Measurements from ENCODE around the gene TOMM40L. TPM values are rescaled to one million over a fixed set of nuclear protein-coding genes. Genes with fewer than 3 reads are reported as not detected.
A peak's percentile ranks its signal among the peaks of the same experiment; 100 is the strongest.

TOMM40L gene
- total RNA-seq, 4 donors from 2014 or later = 9.1 to 24.1 (median 16.3) TPM

- no peak overlapping the region for H3K27ac ChIP-seq (replicated peaks in 1 of 4)
- H3K27me3 ChIP-seq = no peaks in the 10 kb centered on the region
- WGBS = 96% methylated on average over 3 of the region's 3 CpGs
- H3K4me3 ChIP-seq = no peak overlapping the region
- H3K9me3 ChIP-seq = no peaks in the 10 kb centered on the region
- peaks cover 6 to 16% (median 14%) of the 10 kb centered on the region in 4 donors for H3K36me3 ChIP-seq
- no peak for DNase-seq (ENCODE audit: extremely low spot score)
- TF ChIP-seq CTCF (IDR thresholded peaks at IDR 0.05) (no peak), POLR2A (IDR thresholded peaks at IDR 0.05; ENCODE audit: low read depth) (no peak), EP300 (IDR thresholded peaks at IDR 0.05) (no peak), POLR2AphosphoS5 (IDR thresholded peaks at IDR 0.05) (no peak)
- intact Hi-C loops (cut with DNase I) = no loop called here
- H3K4me1 ChIP-seq = peaks cover 23 to 37% (median 30%) of the 10 kb centered on the region in 4 donors
Observed at GRCh38 chr1:161179698-161180097, 46.2 kb upstream of the TOMM40L start.

DNA sequence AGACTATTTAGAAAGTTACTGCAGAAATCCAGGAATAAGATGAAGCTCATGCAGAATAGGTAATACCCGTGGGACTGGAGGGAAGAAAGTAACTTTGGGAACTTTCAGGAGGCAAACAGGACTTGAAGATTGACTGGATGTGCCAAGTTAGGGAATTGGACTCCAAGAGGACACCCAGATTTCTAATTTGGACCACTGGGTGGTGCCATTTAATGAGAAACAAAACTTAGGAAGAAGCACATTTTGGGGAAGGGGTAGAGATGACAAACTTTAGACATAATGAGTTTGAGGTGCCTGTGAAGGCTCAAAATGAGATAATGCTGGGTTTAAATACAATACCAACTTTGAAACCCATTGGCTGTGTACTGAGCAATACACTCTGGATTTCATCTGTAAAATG is 45.2 kb upstream of the TOMM40L start:
- Histone ChIP-seq H3K4me1 (peaks cover 28 to 42% (median 30%) of the 10 kb centered on the region in 4 donors), H3K27me3 (no peaks in the 10 kb centered on the region), H3K9me3 (no peaks in the 10 kb centered on the region), H3K36me3 (peaks cover 4 to 7% (median 4%) of the 10 kb centered on the region in 4 donors), H3K27ac (replicated peaks in 1 of 4) (no peak overlapping the region), H3K4me3 (no peak overlapping the region)
- intact Hi-C loops (cut with DNase I) = no loop called here
- peak in 1 of 3 experiments; percentile 19 for TF ChIP-seq CTCF (IDR thresholded peaks at IDR 0.05)
- TF ChIP-seq POLR2AphosphoS5 (IDR thresholded peaks at IDR 0.05) = no peak
- no peak for TF ChIP-seq POLR2A (IDR thresholded peaks at IDR 0.05; ENCODE audit: low read depth)
- TF ChIP-seq EP300 (IDR thresholded peaks at IDR 0.05) = no peak
- DNase-seq (ENCODE audit: extremely low spot score) = no peak
- WGBS = 73% methylated on average over 1 of the region's 1 CpG

GRCh38 chr1:161182214-161182613 is 43.6 kb upstream of the TOMM40L start:
- no peak for DNase-seq (ENCODE audit: extremely low spot score)
- 79% methylated on average over 1 of the region's 1 CpG for WGBS
- TF ChIP-seq EP300 (IDR thresholded peaks at IDR 0.05) (no peak), POLR2AphosphoS5 (IDR thresholded peaks at IDR 0.05) (no peak), CTCF (IDR thresholded peaks at IDR 0.05) (no peak), POLR2A (IDR thresholded peaks at IDR 0.05; ENCODE audit: low read depth) (no peak)
- Histone ChIP-seq H3K4me1 (peaks cover 15 to 31% (median 29%) of the 10 kb centered on the region in 4 donors), H3K9me3 (no peaks in the 10 kb centered on the region), H3K27me3 (no peaks in the 10 kb centered on the region), H3K4me3 (no peak overlapping the region), H3K27ac (replicated peaks in 1 of 4) (no peak overlapping the region), H3K36me3 (no peaks in the 10 kb centered on the region)
- intact Hi-C loops (cut with DNase I) = no loop called here

- Histone ChIP-seq H3K27me3 (no peaks in the 10 kb centered on the region), H3K27ac (replicated peaks in 1 of 4) (peak overlapping the region; percentile 47 to 69 (median 59)), H3K4me3 (no peak overlapping the region), H3K36me3 (peaks cover 0 to 1% (median 0%) of the 10 kb centered on the region in 4 donors), H3K4me1 (peaks cover 6 to 22% (median 20%) of the 10 kb centered on the region in 4 donors), H3K9me3 (no peaks in the 10 kb centered on the region)
- TF ChIP-seq POLR2AphosphoS5 (IDR thresholded peaks at IDR 0.05) (peak; percentile 30 to 42), EP300 (IDR thresholded peaks at IDR 0.05) (no peak)
- intact Hi-C loops (cut with DNase I) = no loop called here
- WGBS = 18% methylated on average over 3 of the region's 3 CpGs
- no peak for DNase-seq (ENCODE audit: extremely low spot score)
Observed at GRCh38 chr1:161185282-161185682, 40.6 kb upstream of the TOMM40L start.

DNA sequence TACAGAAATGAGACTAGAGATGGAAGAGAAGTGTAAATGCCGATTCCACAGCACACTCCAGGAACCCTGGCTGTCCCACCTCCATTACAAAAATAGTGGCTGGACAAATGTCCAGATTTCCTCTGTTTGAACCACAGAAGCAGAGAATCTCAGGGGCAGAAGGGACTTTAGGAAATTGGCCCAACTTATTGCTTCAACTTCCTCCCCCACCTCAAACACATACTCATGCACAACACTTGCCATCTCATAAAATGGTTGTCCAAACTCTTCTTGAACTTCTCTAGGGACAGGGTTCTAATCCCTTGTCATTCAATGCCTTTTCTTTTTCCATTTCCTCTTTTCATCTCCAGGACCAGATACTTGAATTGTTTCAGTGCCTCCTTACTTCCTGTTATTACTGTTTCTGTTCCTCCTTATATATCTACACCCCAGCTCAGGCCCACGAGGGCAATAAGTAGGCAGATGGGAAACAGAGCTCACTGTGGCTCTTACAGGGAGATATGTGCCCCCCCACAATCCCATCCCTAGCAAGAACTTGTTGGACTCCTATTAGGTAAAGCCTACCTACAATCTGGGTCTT is 40.0 kb upstream of the TOMM40L start:
- intact Hi-C loops (cut with DNase I) = no loop called here
- H3K4me3 ChIP-seq = no peak overlapping the region
- H3K9me3 ChIP-seq = no peaks in the 10 kb centered on the region
- no peaks in the 10 kb centered on the region for H3K27me3 ChIP-seq
- WGBS = 51% methylated on average over 2 of the region's 2 CpGs
- TF ChIP-seq POLR2AphosphoS5 (IDR thresholded peaks at IDR 0.05) = no peak
- H3K36me3 ChIP-seq = peaks cover 0 to 7% (median under 1%) of the 10 kb centered on the region in 4 donors
- peaks cover 6 to 25% (median 19%) of the 10 kb centered on the region in 4 donors for H3K4me1 ChIP-seq
- no peak for DNase-seq (ENCODE audit: extremely low spot score)
- H3K27ac ChIP-seq (replicated peaks in 1 of 4) = peak overlapping the region; percentile 47 to 69 (median 59)

Measured in esophagus muscularis mucosa (tissue), 4 donors.